ENCODE data around the gene TTYH3. TPM values are rescaled to one million over a fixed set of nuclear protein-coding genes. Genes with fewer than 3 reads are reported as not detected.
"Not testable (repeated sequence)": the region's sequence is repeated elsewhere in the genome, so short reads cannot be mapped to it uniquely, and the experiment has no call there.

TTYH3 gene
- total RNA-seq, 1 donor from 2014 or later, result 324 TPM

DNA sequence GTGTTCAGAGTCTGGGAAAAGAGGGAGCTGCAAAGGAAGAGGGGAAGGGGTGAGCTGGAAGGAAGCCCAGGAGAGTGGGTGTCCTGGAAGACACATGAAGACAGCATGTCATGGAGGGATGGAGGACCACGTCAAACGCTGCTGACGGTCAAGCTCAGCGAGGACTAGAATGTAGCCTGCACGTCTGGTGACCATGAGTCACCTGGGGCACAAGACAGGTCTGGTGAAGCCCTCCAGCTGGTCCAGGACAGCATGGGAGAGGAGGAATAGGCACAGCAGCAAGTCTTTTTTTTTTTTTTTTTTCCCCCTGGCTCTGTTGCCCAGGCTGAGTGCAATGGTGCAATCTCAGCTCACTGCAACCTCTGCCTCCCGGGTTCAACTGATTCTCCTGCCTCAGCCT, 36.6 kb downstream of the TTYH3 start:
- peaks cover 1% of the 10 kb centered on the region for H3K4me1 Mint-ChIP-seq (ENCODE audit: low read depth, unreplicated experiment)
- H3K27ac Mint-ChIP-seq (ENCODE audit: unreplicated experiment), result peak overlapping the region; percentile 28
- no peaks in the 10 kb centered on the region for H3K36me3 Mint-ChIP-seq (ENCODE audit: unreplicated experiment)
- H3K4me3 Mint-ChIP-seq (ENCODE audit: unreplicated experiment), result no peak overlapping the region
- TF ChIP-seq CTCF (IDR thresholded peaks at IDR 0.05; ENCODE audit: partially characterized antibody, unreplicated experiment), result no peak
- no peak for DNase-seq
- peaks cover 6% of the 10 kb centered on the region for H3K9me3 Mint-ChIP-seq (ENCODE audit: unreplicated experiment)
- H3K27me3 Mint-ChIP-seq (ENCODE audit: unreplicated experiment), result peaks cover 14% of the 10 kb centered on the region

- no peak for TF ChIP-seq CTCF (IDR thresholded peaks at IDR 0.05; ENCODE audit: partially characterized antibody, unreplicated experiment)
- Mint-ChIP-seq H3K36me3 (ENCODE audit: unreplicated experiment) (no peaks in the 10 kb centered on the region), H3K9me3 (ENCODE audit: unreplicated experiment) (peaks cover 8% of the 10 kb centered on the region), H3K4me1 (ENCODE audit: low read depth, unreplicated experiment) (peaks cover 1% of the 10 kb centered on the region), H3K4me3 (ENCODE audit: unreplicated experiment) (no peak overlapping the region), H3K27ac (ENCODE audit: unreplicated experiment) (no peak overlapping the region), H3K27me3 (ENCODE audit: unreplicated experiment) (peaks cover 9% of the 10 kb centered on the region)
- DNase-seq, result no peak
These were observed 38.4 kb downstream of the TTYH3 start for GRCh38 chr7:2670171-2670570.

- H3K4me1 Mint-ChIP-seq (ENCODE audit: low read depth, unreplicated experiment), result peaks cover 1% of the 10 kb centered on the region
- H3K9me3 Mint-ChIP-seq (ENCODE audit: unreplicated experiment), result peaks cover 10% of the 10 kb centered on the region
- DNase-seq, result peak; percentile 89
- no peaks in the 10 kb centered on the region for H3K36me3 Mint-ChIP-seq (ENCODE audit: unreplicated experiment)
- peaks cover 7% of the 10 kb centered on the region for H3K27me3 Mint-ChIP-seq (ENCODE audit: unreplicated experiment)
- peak overlapping the region; percentile 25 for H3K27ac Mint-ChIP-seq (ENCODE audit: unreplicated experiment)
- no peak overlapping the region for H3K4me3 Mint-ChIP-seq (ENCODE audit: unreplicated experiment)
- TF ChIP-seq CTCF (IDR thresholded peaks at IDR 0.05; ENCODE audit: partially characterized antibody, unreplicated experiment), result peak; percentile 87
These were observed 39.1 kb downstream of the TTYH3 start for GRCh38 chr7:2670720-2671391.

- H3K36me3 Mint-ChIP-seq (ENCODE audit: unreplicated experiment); H3K4me1 Mint-ChIP-seq (ENCODE audit: low read depth, unreplicated experiment): not testable (repeated sequence)
These were observed 41.4 kb downstream of the TTYH3 start for GRCh38 chr7:2673214-2673613.

DNA sequence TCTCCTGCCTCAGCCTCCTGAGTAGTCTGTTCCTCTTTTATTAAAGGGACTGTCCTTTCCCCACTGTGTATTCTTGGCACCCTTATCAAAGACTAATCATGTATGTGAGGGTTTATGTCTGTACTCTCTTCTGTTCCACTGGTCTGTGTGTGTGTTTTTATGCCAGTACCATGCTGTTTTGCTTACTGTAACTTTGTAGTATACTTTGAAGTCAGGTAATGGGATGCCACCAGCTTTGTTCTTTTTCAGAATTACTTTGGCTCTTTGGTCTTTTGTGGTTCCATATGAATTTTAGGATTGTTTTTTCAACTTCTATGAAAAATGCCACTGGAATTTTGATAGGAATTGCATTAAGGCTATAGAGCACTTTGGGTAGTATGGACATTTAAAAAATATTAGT, 42.1 kb downstream of the TTYH3 start:
- Mint-ChIP-seq H3K9me3 (ENCODE audit: unreplicated experiment) (peaks cover 12% of the 10 kb centered on the region), H3K4me3 (ENCODE audit: unreplicated experiment) (no peak overlapping the region), H3K36me3 (ENCODE audit: unreplicated experiment) (no peaks in the 10 kb centered on the region), H3K27ac (ENCODE audit: unreplicated experiment) (no peak overlapping the region), H3K4me1 (ENCODE audit: low read depth, unreplicated experiment) (peaks cover 1% of the 10 kb centered on the region), H3K27me3 (ENCODE audit: unreplicated experiment) (peaks cover 3% of the 10 kb centered on the region)
- DNase-seq, result no peak
- no peak for TF ChIP-seq CTCF (IDR thresholded peaks at IDR 0.05; ENCODE audit: partially characterized antibody, unreplicated experiment)

More at GRCh38 chr7:2673214-2673613, 41.4 kb downstream of the TTYH3 start:
- H3K9me3 Mint-ChIP-seq (ENCODE audit: unreplicated experiment), result peaks cover 12% of the 10 kb centered on the region
- not testable (repeated sequence) for H3K27ac Mint-ChIP-seq (ENCODE audit: unreplicated experiment); DNase-seq; H3K4me3 Mint-ChIP-seq (ENCODE audit: unreplicated experiment); H3K27me3 Mint-ChIP-seq (ENCODE audit: unreplicated experiment)

Data from glutamatergic neuron (in vitro differentiated cells).